Thyroid gland (tissue), 4 donors: ENCODE data around the gene TYK2. TPM values are rescaled to one million over a fixed set of nuclear protein-coding genes. Genes with fewer than 3 reads are reported as not detected.
"Not testable (repeated sequence)": the region's sequence is repeated elsewhere in the genome, so short reads cannot be mapped to it uniquely, and the experiment has no call there.

Source experiments
- DNase-seq, 2 donors: peaks; one replicate each; pipeline ENCODE4 v3.0.0-alpha.2; 2019
- H3K27ac ChIP-seq, 3 donors: fragments of 200-600 bp; sonication (generic); 1 replicate in 2 of 3; 2 replicates in 1 of 3; pipeline ENCODE4 v1.5.1; 2016 to 2019; ENCODE audit warnings: mild to moderate bottlenecking in 1 of 3, moderate library complexity in 1 of 3
- H3K27me3 ChIP-seq: fragments of 200-600 bp; sonication (generic); one replicate; pipeline ENCODE4 v1.5.1; 2019
- H3K36me3 ChIP-seq, 2 donors: fragments of 200-600 bp; sonication (generic); one replicate each; pipeline ENCODE4 v1.5.1; 2016 to 2019
- H3K4me1 ChIP-seq, 2 donors: fragments of 200-600 bp; sonication (generic); one replicate each; pipeline ENCODE4 v1.5.1; 2017 to 2019
- H3K4me3 ChIP-seq, 3 donors: fragments of 200-600 bp; sonication (generic); replicated peaks in 1 of 3; 1 replicate in 2 of 3; 2 replicates in 1 of 3; pipeline ENCODE4 v1.5.1; 2016; ENCODE audit warnings: mild to moderate bottlenecking in 1 of 3
- H3K9me3 ChIP-seq: fragments of 200-600 bp; sonication (generic); one replicate; pipeline ENCODE4 v1.5.1; 2017
- CTCF ChIP-seq, 6 experiments: fragments of 200-600 bp in 3 of 6; fragments of 450-650 bp in 3 of 6; sonication (generic) in 3 of 6; IDR thresholded peaks; one replicate each; pipeline ENCODE4 v1.5.1; 2016 to 2019; ENCODE audit warnings: antibody characterized with exemption in 6 of 6, mild to moderate bottlenecking in 2 of 6, inconsistent platforms in 1 of 6, moderate library complexity in 1 of 6
- POLR2A ChIP-seq, 2 donors: fragments of 450-650 bp; IDR thresholded peaks; one replicate each; pipeline ENCODE4 v1.6.1; 2017; ENCODE audit warnings: antibody characterized with exemption in 2 of 2, mild to moderate bottlenecking in 2 of 2, moderate library complexity in 1 of 2
- WGBS, 2 donors: methylation state at CpG; one replicate each; pipeline ENCODE4 v1.1.5; 2017; 5-methylcytosine and 5-hydroxymethylcytosine counted together
- intact Hi-C: fragments of 100-400 bp; cut with DNase I; formaldehyde crosslinking; loops from one replicate; pipeline ENCODE4 v1.15.1; 2023
- total RNA-seq, 4 donors: library from RNA; depleted of rRNA; stranded (reverse); fragments of >200 nt; gene quantifications; one replicate each; pipeline ENCODE4 v1.2.3, GENCODE V29; 2016

The TYK2 gene
- total RNA-seq, 4 donors from 2014 or later: 59.1 to 127 (median 70.3) TPM

- no peak for DNase-seq
- H3K27me3 ChIP-seq: no peaks in the 10 kb centered on the region
- H3K36me3 ChIP-seq: no peaks in the 10 kb centered on the region
- intact Hi-C loops: loop anchor here (5.0 kb wide), 1 partner anchor 37 kb away; no protein-coding TSS in a partner anchor
- no peak overlapping the region for H3K27ac ChIP-seq
- peaks cover 0 to 3% of the 10 kb centered on the region in 2 donors for H3K4me1 ChIP-seq
- no peaks in the 10 kb centered on the region for H3K9me3 ChIP-seq
- WGBS, 2 donors: 89% methylated on average over 5 of the region's 5 CpGs
- H3K4me3 ChIP-seq: no peak overlapping the region
- TF ChIP-seq CTCF (IDR thresholded peaks at IDR 0.05): no peak
- no peak for TF ChIP-seq POLR2A (IDR thresholded peaks at IDR 0.05)
These were observed 40.4 kb downstream of the TYK2 start for GRCh38 chr19:10339977-10340376.

GRCh38 chr19:10339380-10339960 is 40.9 kb downstream of the TYK2 start, which contains the start of gene ICAM3:
Gene ICAM3, minus strand, starts transcription at chr19:10339624. Its CDS starts 10 bp downstream, at chr19:10339614.
- 68 to 75% methylated on average over 14 of the region's 14 CpGs for WGBS, 2 donors

GRCh38 chr19:10338940-10339339 is 41.4 kb downstream of the TYK2 start:
- Histone ChIP-seq H3K4me1 (peaks cover 4 to 10% of the 10 kb centered on the region in 2 donors), H3K27ac (no peak overlapping the region), H3K4me3 (no peak overlapping the region), H3K36me3 (no peaks in the 10 kb centered on the region), H3K27me3 (no peaks in the 10 kb centered on the region), H3K9me3 (no peaks in the 10 kb centered on the region)
- no peak for DNase-seq
- 84 to 86% methylated on average over 6 of the region's 6 CpGs for WGBS, 2 donors
- no peak for TF ChIP-seq CTCF (IDR thresholded peaks at IDR 0.05)
- no peak for TF ChIP-seq POLR2A (IDR thresholded peaks at IDR 0.05)
- intact Hi-C loops: loop anchor here (5.0 kb wide), 1 partner anchor 38 kb away; no protein-coding TSS in a partner anchor

More at GRCh38 chr19:10339380-10339960, 40.9 kb downstream of the TYK2 start, which contains the start of gene ICAM3:
- TF ChIP-seq CTCF (IDR thresholded peaks at IDR 0.05): no peak
- TF ChIP-seq POLR2A (IDR thresholded peaks at IDR 0.05): no peak
- intact Hi-C loops: loop anchor here (5.0 kb wide), 1 partner anchor 38 kb away; no protein-coding TSS in a partner anchor
- DNase-seq: no peak
- H3K4me1 ChIP-seq: peaks cover 0 to 5% of the 10 kb centered on the region in 2 donors
- H3K36me3 ChIP-seq: no peaks in the 10 kb centered on the region
- H3K27ac ChIP-seq: no peak within 1 kb of the TSS
- no peak within 1 kb of the TSS for H3K4me3 ChIP-seq
- H3K9me3 ChIP-seq: no peaks in the 10 kb centered on the region
- H3K27me3 ChIP-seq: no peaks in the 10 kb centered on the region

- H3K36me3 ChIP-seq, H3K27ac ChIP-seq, H3K4me3 ChIP-seq, H3K27me3 ChIP-seq, DNase-seq, H3K9me3 ChIP-seq: not testable (repeated sequence)
- intact Hi-C loops: loop anchor here (5.0 kb wide), 1 partner anchor 41 kb away; no protein-coding TSS in a partner anchor
- peaks cover 11 to 23% of the 10 kb centered on the region in 2 donors for H3K4me1 ChIP-seq
- 93 to 96% methylated on average over 9 of the region's 9 CpGs for WGBS, 2 donors
These were observed 43.6 kb downstream of the TYK2 start for GRCh38 chr19:10336725-10337124.

GRCh38 chr19:10335352-10335985 is 44.9 kb downstream of the TYK2 start:
- H3K36me3 ChIP-seq: peaks cover 0 to 2% of the 10 kb centered on the region in 2 donors
- WGBS, 2 donors: 46 to 64% methylated on average over 5 to 9 of the region's 26 CpGs
- intact Hi-C loops: loop anchor here (5.0 kb wide), 1 partner anchor 42 kb away; no protein-coding TSS in a partner anchor
- peak; percentile 37 to 41 for DNase-seq
- H3K4me1 ChIP-seq: peaks cover 11 to 24% of the 10 kb centered on the region in 2 donors
- H3K9me3 ChIP-seq: no peaks in the 10 kb centered on the region
- H3K4me3 ChIP-seq: peak overlapping the region in 1 of 3 donors; percentile 75
- no peaks in the 10 kb centered on the region for H3K27me3 ChIP-seq
- H3K27ac ChIP-seq: no peak overlapping the region
- TF ChIP-seq POLR2A (IDR thresholded peaks at IDR 0.05): no peak
